H1 (cell line): Measurements from ENCODE around the gene ATG5.

Source experiments
- BACH1 ChIP-seq: IDR thresholded peaks from 2 replicates; pipeline ENCODE4 v1.6.1; 2012; ENCODE audit warnings: low read length, improper control_type of control experiment
- CHD1 ChIP-seq: IDR thresholded peaks from 2 replicates; pipeline ENCODE4 v1.6.1; 2012; ENCODE audit warnings: low read depth, low read length, improper control_type of control experiment
- EGR1 ChIP-seq: IDR thresholded peaks from 2 replicates; pipeline ENCODE4 v1.6.1; 2011; ENCODE audit warnings: low read depth, low read length, borderline replicate concordance
- EZH2 ChIP-seq: fragments of 200-600 bp; sonication (generic); IDR thresholded peaks from 2 replicates; pipeline ENCODE4 v1.7.1; 2012; ENCODE audit warnings: low read depth, mild to moderate bottlenecking, moderate library complexity, low read length, inconsistent platforms; ENCODE audit not compliant: severe bottlenecking
- JUND ChIP-seq: IDR thresholded peaks from 2 replicates; pipeline ENCODE4 v1.6.1; 2011; ENCODE audit warnings: mild to moderate bottlenecking, improper control_type of control experiment, low read length
- KDM5A ChIP-seq: fragments of 200-600 bp; IDR thresholded peaks from 2 replicates; pipeline ENCODE4 v1.7.1; 2012; ENCODE audit warnings: mild to moderate bottlenecking, low read length, inconsistent platforms, mixed read lengths
- POLR2AphosphoS5 ChIP-seq: IDR thresholded peaks from 2 replicates; pipeline ENCODE4 v1.6.1; 2011; ENCODE audit warnings: low read depth, low read length
- SIX5 ChIP-seq: IDR thresholded peaks from 2 replicates; pipeline ENCODE4 v1.6.1; 2011; ENCODE audit warnings: mild to moderate bottlenecking, low read depth, low read length
- TF ChIP-seq, protein P1 (sequence below), 3 experiments: IDR thresholded peaks; 1 replicate in 2 of 3; 2 replicates in 1 of 3; pipeline versions ENCODE4 v1.5.1 to v1.6.1; 2011; ENCODE audit warnings: low read length in 3 of 3, mild to moderate bottlenecking in 3 of 3, inconsistent platforms in 2 of 3, low read depth in 1 of 3, moderate library complexity in 1 of 3; ENCODE audit not compliant: insufficient read depth in 1 of 3; ENCODE audit errors: control extremely low read depth in 1 of 3

DNA sequence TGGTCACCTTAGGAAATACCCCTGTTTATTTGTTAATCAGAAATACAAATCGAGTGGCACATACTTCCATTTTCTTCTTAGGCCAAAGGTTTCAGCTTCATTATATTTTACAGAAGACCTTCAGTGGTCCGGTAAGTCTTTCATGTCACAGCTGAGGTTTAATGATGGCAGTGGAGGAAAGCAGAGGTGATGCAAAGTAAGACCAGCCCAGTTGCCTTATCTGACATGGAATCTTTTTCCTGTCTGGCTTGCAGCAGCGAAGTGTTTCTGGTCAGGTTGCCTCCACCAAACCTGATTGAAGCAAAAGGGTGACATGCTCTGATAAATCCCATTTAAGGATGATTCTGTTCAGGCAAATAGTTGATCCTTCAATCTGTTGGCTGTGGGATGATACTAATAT lies 139.4 kb downstream of the ATG5 start:
- TF ChIP-seq EGR1 (no peak), KDM5A (no peak), POLR2AphosphoS5 (no peak), SIX5 (no peak), BACH1 (no peak), EZH2 (no peak), JUND (no peak), CHD1 (no peak)
- TF ChIP-seq, protein P1, sequence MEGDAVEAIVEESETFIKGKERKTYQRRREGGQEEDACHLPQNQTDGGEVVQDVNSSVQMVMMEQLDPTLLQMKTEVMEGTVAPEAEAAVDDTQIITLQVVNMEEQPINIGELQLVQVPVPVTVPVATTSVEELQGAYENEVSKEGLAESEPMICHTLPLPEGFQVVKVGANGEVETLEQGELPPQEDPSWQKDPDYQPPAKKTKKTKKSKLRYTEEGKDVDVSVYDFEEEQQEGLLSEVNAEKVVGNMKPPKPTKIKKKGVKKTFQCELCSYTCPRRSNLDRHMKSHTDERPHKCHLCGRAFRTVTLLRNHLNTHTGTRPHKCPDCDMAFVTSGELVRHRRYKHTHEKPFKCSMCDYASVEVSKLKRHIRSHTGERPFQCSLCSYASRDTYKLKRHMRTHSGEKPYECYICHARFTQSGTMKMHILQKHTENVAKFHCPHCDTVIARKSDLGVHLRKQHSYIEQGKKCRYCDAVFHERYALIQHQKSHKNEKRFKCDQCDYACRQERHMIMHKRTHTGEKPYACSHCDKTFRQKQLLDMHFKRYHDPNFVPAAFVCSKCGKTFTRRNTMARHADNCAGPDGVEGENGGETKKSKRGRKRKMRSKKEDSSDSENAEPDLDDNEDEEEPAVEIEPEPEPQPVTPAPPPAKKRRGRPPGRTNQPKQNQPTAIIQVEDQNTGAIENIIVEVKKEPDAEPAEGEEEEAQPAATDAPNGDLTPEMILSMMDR (IDR thresholded peaks at IDR 0.05; ENCODE audit: control extremely low read depth in 1 of 3, insufficient read depth in 1 of 3, low read depth in 1 of 3, low read length in 3 of 3): no peak
